HG03139 (cell line): Measurements from ENCODE around the gene PLXNA4.

Experiments
- ATAC-seq: cut with Tn5 transposase; IDR thresholded peaks from one replicate; pipeline ENCODE4 v1.9.1; 2021; ENCODE audit not compliant: unreplicated experiment

The PLXNA4 gene

DNA sequence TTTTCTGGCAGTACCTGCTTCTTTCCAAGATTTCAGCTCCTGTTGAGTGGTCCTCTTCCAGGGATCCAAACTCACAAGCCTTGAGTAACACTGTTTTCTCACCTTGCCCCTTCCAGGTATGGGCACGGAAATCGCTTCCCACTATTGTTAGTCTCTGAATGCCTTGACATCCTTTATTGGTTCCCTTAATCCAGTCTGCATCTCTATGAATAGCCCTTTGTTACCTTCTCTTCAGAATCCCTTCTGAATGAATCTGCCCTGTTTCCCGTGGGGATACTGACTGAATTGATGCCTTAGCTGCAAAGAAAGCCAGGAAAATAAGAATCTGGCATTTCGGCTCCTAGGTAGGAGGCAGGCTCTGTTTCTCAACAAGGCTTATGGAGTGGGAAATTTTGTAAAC, 467.7 kb downstream of the PLXNA4 start:
- ATAC-seq = no peak

DNA sequence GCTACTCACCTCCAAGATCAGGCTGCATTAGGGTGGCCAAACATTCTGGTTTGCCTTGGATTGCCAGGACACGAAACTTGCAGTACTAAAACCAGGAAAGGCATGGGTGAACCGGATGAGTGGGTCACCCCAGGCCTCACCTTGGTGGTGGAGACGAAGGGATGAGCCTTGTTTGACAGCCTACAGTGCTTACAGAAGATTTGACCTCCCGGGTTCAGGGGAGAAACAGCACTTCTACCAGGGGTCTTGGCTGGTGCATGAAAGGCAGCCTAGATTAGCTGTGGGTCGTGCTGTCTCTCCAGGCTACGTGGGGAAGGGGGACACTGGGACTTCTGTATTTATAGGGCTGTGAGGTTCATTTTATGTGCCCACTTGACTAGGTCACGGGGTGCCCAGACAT, 469.8 kb downstream of the PLXNA4 start:
- no peak for ATAC-seq

DNA sequence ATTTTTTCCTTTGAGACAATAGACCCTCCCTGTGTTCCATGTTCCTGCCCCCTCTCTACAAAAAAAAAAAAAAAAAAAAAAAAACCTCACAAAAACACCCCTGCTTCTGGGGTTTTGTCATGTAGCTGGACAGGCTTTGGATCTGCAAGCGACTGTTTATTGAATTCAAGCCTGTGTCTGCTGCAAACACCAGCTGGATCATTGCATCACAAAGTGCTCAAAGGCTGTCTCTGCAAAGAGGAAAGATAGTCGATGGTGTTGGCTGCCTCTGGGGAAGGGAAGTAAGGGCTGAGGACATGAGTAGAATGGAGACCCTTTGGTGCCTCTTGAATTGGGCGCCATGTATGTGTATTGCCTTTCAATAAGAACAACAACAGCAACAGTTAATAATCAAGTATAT, 471.2 kb downstream of the PLXNA4 start:
- no peak for ATAC-seq

DNA sequence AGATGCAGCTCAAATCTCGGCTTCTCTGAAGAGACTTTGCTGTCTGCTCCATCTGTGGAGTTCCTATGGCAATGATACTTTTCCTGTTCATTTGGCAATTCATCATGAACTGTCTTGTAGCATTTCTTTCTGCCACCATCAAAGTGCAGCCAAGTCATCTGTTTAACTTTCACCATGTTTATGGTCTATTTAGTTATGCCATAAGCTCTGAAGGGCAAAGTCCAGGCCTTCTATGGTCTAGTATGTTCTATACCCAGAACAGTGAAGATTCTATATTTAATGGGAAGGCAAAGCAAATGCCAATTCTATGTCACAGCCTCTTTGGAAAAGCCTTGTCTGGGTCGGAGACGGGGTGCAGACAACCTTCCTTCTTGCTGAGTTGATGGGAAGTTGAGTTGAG, 472.6 kb downstream of the PLXNA4 start:
- no peak for ATAC-seq

DNA sequence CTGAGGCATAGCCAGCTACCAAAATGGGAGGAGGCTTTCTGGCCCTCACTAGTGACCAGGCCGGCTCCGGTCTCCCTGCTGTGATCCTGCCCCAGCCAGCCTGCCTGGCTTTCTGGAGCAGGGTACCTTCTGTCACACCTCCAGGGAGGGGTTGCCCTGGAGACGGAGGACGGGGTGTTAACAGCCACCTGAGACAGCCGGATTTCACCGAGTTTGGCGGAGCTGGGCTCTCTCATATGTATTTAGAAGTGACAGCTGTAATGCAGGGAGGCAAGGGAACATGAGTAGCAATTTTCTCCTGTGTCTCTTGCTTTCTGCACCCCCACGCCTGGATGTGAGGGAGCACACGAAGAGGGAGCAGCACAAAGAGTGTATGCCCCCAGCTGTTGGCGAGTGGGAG, 473.3 kb downstream of the PLXNA4 start:
- no peak for ATAC-seq

DNA sequence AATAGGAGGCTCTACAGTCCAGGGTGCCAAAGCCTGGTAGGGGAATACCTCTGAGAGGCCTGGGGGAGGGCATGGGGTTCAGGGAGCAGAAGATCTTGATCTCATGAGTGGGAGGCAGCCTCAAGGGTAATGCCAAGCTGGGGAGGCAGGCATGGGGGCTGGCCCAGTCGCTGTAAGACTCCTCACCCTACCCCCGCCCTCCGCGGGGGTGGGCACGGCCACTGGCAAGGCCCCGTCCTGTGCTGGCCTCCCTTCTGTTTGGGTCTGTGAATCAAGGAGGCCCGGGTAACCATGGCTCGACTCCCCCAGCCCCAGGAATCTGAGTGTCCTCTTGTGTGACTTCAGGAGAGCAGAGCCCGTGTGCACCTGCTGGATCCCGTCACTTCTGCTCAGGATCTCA, 473.9 kb downstream of the PLXNA4 start:
- ATAC-seq = no peak

DNA sequence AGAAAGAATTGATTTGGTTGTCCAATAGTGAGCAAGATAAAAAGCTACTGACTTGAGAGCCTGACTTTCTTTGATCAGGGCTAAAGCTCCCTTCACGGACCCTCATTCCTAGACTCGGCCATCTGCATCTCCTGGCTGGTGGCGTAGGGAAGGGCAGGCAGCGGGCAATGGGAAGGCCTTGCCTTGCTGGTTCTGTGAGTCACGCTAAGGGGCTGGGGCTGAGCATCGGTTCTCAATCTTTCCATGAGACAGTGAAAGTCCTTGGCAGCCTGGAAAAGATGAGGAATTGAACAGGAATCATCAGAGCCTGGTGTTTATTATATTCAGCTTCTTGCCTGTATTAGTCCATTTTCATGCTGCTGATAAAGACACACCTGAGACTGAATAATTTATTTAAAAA, 475.3 kb downstream of the PLXNA4 start:
- ATAC-seq = no peak

DNA sequence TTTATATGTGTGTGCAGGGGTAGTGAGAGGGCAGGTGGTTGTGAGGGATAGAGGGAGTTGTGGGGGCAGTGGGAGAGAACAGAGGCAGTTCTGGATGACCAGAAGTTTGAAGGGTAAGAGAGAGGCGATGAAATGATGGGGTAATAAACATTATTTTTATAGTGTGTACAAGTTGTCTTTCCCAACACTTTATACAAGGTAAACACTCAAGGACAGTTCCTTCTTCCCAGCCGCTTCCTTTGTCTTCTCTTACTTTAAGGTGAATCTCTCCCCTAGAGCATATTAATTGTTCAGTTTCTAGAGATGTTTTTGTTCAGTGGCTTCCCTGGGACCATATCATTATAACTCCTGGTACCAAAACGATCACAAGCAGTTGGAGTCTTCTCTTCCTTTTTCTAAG, 475.8 kb downstream of the PLXNA4 start:
- ATAC-seq = no peak

DNA sequence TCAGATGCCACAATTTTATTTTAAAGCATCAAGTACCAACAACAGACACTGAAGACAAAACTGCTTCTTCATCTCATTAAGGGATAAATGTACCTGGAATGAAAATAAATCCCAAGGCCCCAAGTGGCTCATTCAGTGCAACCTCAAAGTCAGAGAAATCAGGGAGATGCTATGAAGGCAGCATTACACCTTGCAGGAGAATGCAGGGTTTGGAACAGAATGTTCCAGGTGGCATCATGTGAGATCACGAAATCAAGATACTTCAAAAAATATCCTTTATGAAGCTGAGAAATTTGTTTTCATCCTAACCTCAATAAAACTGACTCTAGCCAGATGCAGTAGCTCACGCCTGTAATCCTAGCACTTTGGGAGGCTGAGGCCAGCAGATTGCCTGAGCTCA, 477.1 kb downstream of the PLXNA4 start:
- ATAC-seq = no peak

DNA sequence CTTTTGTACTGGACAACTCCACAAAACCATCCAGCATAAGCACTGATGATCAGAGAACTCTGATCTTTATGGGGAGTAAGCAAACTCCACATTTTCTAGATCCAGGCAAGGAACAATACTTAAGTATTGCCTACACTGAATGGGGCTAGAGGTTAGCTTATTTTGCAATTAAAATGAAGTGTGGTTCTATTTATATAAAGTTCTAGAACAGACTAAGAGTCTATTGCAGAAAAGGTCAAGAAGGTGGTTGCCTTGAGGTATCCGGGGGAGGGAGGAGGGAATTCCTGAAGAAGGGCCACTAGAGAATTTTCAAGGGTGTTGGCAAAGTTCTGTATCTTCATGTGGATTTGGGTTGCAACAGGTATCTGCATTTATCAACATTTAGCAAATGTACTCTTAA, 477.9 kb downstream of the PLXNA4 start:
- no peak for ATAC-seq

DNA sequence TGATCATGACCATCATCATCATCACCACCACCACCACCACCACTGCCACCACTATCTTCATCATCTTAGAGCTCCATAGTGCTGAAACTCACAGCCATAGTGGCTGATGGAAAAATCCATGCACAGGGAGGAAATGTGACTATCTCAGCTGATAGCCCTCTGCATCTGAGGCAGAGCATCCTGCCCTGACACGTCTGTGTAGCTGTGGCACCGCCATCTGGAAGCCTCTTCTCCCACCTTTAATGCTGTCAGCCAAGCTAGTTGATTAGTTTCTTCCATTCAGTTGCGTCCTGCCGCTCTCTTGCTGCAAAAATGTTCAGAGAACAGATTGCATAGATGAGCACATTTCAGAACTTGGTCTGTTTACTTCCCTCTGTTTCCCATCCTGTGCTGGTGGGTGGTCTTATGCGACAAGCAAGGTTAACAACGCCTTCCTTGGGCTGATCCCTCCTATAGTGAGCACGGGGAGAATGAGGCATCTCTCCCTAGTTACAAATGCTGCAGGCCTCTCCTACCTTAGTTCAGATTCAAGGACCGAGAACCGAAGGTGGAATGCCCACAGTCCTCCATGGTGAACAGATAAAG, 478.6 kb downstream of the PLXNA4 start:
- ATAC-seq = no peak

DNA sequence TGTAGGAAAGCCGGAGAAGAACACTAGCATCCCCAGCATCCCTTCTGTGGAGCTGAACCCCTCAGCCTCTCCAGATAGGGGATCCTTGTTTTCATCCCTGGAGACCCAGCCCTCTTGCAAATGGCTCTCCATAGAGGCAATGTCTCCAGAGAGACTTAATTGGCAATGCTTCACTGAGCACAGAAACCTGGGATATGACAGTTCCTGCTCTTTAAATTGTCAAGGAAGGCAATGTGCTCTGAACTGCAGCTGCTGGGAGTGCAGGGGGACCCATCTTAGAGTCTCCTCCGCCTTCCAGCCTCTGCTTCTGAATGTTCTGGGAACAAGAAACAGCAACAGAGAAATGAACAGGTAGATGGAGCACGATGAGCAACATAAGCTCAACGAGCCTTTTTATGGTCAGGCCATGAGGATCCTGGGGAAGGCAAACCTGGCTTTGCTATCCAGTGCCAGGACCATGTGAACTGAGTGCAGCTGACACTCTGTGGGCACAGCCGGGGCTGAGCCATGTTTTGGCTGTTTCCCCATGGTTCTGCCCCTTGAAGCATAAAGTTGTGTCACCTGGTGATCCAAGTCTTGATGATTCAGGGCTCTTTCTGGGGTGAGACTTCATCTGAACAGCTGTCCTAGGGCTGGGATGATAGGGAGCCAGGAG, 481.0 kb downstream of the PLXNA4 start:
- ATAC-seq = no peak

DNA sequence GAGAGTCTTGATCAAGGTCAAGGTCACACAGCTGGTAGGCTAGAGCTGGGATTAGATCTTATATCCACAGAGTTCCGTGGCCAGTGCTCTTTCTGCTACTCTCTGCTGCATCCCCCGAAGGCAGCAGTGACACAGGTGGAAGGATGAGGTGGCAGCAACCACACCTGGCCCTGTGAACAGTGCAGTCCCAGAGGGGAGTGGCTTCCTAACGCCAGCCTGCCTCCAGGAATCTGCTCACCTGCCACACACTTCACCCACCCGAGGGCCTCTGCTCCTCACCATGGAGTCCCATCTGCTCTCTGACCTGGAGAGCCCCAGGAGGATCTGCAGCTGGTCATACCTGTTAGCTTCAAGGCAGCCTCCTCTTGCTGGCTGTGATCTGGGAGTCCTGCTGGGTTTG, 484.2 kb downstream of the PLXNA4 start:
- no peak for ATAC-seq

DNA sequence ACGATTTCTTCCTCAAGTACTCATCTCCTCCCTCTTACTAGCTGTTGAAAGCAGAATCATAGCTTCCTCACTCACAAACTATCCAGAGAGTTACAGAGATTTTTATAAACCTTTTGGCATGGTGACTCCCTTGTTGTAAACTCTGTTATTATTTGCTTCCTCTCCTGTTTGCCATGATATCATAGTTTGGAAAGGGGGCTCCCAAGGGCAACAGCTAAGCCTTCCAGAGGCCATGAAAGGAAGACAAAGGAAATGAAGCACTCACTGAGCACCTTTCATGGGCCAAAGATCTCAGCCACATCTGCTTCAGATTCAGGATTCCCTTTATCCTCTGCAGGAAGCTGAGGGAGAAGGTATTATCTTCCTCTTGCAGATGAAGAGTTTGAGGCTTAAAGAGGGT, 484.6 kb downstream of the PLXNA4 start:
- ATAC-seq = no peak

DNA sequence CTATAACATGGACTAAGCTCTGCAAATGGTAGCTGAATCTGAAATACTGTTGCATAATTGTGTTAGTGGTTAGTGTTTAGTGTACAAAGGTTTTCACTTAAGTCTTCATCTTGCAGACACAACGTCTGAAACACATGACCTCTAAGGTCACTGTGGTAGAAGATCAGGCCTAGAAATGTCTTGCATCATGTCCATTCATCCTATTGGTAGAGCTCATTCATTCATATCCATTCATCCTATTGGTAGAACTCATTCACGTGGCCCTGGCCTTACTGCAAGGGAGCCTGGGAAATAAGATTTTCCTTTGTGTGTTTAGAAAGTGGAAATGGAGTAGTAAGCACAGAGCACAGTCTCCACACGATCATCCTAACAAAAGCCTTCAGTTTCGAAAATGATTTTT, 485.8 kb downstream of the PLXNA4 start:
- no peak for ATAC-seq

DNA sequence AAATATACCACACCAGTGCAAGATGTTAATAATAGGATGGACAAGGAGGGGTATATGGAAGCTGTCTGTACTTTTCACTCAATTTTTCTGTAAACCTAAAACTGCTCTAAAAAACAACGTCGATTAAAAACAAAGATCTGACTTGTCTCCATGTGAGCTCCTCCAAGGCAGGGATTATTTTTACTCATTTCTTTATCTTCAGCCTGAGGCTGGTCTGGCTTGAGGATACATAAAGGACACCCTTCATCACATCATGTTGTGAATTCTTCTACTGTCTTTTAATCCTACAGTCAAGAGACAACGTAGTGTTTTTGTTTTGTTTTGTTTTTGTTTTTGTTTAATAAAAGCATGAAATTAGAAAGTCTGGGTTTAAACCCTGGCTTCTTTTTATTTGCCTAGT, 486.9 kb downstream of the PLXNA4 start:
- no peak for ATAC-seq

DNA sequence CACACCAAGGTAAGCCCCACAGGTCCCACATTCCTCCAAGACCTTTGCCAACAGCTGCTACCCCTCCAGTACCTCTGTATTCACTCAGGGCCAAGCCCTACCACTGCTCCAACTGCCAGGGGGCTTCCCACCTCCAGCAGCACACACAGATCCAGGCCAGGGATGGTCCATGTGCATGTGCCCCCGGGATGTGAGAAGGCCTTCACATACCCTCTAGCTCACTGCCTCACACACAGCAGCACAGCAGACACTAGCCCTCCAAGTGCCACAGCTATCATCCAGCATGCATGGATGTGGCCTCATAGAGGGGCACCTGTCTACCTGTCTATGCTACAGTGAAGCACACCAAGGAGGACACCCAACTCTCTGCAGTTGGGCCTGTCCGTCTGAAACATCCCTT, 488.8 kb downstream of the PLXNA4 start:
- no peak for ATAC-seq

DNA sequence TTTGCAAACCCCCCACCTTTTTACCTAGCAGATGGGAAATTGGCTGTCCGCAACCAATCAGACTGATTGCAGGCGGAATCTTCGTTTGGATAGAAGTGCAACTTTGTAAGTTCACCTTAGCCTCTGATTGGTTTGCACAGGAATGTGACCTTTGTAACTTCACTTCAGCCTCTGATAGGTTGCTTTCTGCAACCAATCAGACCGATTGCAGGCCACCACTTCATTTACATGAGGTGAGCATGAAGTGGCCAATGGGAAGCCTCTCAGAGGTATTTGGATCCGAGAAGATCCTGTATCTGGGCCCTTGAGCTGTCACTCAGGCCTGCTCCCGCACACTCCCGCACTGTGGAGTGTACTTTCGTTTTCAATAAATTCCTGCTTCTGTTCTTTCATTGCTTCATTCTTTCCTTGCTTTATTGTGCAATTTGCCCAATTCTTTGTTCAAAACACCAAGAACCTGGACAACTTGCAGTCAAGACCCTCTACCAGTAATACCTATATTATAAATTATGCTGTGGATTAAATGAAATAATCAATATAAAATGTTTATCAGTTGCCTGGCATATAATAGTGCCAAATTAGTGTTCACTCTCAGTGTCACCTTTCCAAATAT, 491.4 kb downstream of the PLXNA4 start:
- no peak for ATAC-seq

DNA sequence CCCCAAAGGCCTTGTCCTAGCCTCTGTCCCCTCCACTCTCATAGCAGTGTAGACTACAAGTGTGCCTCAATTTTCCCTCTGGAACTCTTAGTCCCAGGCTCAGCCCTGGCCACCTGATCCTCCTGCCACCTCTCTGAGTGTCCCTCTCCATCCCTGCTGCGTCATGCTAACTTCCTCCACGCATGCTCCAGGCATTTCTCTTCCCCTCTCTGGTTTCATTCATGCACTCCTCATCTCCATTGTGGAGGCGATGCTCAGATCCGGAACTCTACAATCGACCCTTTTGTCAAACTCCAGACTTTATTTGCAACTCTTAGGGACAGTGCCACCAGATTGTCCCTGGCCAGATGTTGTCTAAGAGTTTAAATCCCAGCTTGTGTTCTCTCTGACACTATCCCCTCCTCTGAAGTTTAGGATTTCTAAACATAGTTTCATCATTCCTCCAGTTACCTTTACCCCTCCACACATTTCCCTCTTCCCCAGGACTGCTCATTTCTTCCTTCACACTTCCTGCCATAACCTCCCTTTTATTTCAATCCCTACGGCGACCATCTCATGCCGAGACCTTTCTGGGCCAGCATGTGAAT, 492.6 kb downstream of the PLXNA4 start:
- no peak for ATAC-seq

DNA sequence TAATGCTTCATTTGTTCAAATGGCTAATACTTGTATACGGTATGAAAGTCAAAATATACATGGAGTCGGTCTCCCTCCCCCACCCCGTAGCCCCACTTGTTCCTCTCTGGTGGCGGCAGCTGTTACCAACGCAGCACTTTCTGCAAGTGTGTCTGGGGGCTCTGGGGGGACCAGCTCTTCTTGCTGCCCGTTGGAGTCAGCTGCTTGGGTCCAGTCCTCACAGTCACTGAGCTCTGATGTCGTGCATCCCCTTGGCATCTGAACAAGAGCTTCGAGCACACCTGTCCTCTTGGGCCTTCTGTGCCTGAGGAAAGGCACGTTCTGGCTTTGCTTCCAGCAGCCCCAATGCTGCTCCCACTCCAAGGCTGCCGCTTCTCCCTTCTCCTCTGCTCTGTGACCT, 493.1 kb downstream of the PLXNA4 start:
- ATAC-seq = no peak

DNA sequence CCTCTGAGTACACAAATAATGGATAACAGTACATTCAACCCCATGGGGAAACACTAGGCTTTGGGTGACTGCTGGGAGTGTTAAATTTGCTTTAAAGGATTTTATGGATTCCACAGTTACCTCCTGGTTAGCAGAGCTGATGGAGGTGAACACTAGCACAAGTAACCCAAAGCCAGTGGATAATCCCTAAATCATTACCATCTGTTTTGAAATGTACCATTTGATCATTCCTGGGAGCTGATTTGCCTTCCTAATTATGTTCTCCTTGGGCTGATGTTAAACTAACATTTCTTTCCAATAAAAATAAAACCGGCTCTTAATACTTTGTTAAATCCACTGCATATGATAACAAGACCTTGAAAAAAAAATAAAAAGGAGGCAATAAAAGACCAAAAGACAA, 493.9 kb downstream of the PLXNA4 start:
- no peak for ATAC-seq

DNA sequence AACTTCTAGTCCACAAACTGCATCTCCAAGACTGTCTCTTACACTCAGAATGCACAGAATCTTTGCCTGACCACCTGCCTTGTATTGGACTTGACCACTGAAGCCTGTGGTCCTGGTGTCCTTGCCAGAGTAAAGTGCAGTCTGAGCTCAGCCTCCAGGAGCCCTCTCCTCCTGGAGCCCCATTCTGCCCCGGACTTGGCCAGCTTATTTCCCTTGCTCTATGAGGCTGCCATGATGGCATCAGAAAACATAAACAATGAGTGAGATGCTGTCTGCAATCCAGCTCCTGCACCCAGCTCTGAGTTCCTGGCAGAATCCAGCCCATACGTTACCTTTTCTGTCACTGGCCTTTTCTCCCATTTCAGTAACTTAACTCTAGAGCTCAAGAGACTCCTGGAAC, 494.6 kb downstream of the PLXNA4 start:
- no peak for ATAC-seq
